ENCODE data around the gene CDKL5.
"Not testable (repeated sequence)": the region's sequence is repeated elsewhere in the genome, so short reads cannot be mapped to it uniquely, and the experiment has no call there.

CDKL5 gene

GRCh38 chrX:18428006-18428405, 2.6 kb downstream of the CDKL5 start:
- no peak for DNase-seq (ENCODE audit: low read depth)
- TF ChIP-seq CTCF (conservative IDR thresholded peaks at IDR 0.05; ENCODE audit: low read length), result no peak
- H3K4me3 ChIP-seq (ENCODE audit: low read length), result no peak overlapping the region

GRCh38 chrX:18433288-18433687, 7.9 kb downstream of the CDKL5 start:
- DNase-seq (ENCODE audit: low read depth); H3K4me3 ChIP-seq (ENCODE audit: low read length): not testable (repeated sequence)

GRCh38 chrX:18434896-18435295, 9.5 kb downstream of the CDKL5 start:
- no peak overlapping the region for H3K4me3 ChIP-seq (ENCODE audit: low read length)
- no peak for TF ChIP-seq CTCF (conservative IDR thresholded peaks at IDR 0.05; ENCODE audit: low read length)
- DNase-seq (ENCODE audit: low read depth), result no peak

GRCh38 chrX:18436017-18436416, 10.6 kb downstream of the CDKL5 start:
- no peak for DNase-seq (ENCODE audit: low read depth)
- H3K4me3 ChIP-seq (ENCODE audit: low read length), result no peak overlapping the region
- TF ChIP-seq CTCF (conservative IDR thresholded peaks at IDR 0.05; ENCODE audit: low read length), result no peak

- no peak overlapping the region for H3K4me3 ChIP-seq (ENCODE audit: low read length)
- TF ChIP-seq CTCF (conservative IDR thresholded peaks at IDR 0.05; ENCODE audit: low read length), result no peak
- no peak for DNase-seq (ENCODE audit: low read depth)
Measured at GRCh38 chrX:18440835-18441234, 15.4 kb downstream of the CDKL5 start.

- no peak overlapping the region for H3K4me3 ChIP-seq (ENCODE audit: low read length)
- no peak for DNase-seq (ENCODE audit: low read depth)
- no peak for TF ChIP-seq CTCF (conservative IDR thresholded peaks at IDR 0.05; ENCODE audit: low read length)
Measured at GRCh38 chrX:18441780-18442367, 16.5 kb downstream of the CDKL5 start.

GRCh38 chrX:18448416-18448815, 23.0 kb downstream of the CDKL5 start:
- TF ChIP-seq CTCF (conservative IDR thresholded peaks at IDR 0.05; ENCODE audit: low read length), result no peak
- H3K4me3 ChIP-seq (ENCODE audit: low read length), result no peak overlapping the region
- DNase-seq (ENCODE audit: low read depth), result peak; percentile 8

- no peak overlapping the region for H3K4me3 ChIP-seq (ENCODE audit: low read length)
- no peak for DNase-seq (ENCODE audit: low read depth)
- TF ChIP-seq CTCF (conservative IDR thresholded peaks at IDR 0.05; ENCODE audit: low read length), result no peak
Measured at GRCh38 chrX:18449236-18449635, 23.8 kb downstream of the CDKL5 start.

All from AG10803 (cell line).